ENCODE measurements around the gene RPS26.

DNA sequence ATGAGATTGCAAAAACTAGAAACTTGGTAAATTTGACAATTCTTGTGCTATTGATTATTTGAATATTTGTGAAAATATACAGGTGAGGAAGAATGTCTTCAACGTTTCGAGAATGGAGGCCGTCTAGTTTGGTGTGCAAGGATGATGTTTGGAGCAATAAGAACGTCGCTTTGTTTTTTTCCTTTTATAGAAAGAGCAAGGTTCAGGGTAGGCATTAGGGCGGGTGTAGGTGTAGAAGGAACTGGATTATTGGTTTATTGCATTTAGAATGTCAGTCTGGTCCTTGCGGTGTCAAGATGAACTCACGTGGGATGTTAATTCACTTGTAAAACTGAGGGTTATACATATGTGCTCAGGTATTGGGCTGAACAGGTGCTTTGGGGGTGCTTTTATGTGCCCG, 1.1 kb downstream of the RPS26 start:
- TF ChIP-seq, protein P1, sequence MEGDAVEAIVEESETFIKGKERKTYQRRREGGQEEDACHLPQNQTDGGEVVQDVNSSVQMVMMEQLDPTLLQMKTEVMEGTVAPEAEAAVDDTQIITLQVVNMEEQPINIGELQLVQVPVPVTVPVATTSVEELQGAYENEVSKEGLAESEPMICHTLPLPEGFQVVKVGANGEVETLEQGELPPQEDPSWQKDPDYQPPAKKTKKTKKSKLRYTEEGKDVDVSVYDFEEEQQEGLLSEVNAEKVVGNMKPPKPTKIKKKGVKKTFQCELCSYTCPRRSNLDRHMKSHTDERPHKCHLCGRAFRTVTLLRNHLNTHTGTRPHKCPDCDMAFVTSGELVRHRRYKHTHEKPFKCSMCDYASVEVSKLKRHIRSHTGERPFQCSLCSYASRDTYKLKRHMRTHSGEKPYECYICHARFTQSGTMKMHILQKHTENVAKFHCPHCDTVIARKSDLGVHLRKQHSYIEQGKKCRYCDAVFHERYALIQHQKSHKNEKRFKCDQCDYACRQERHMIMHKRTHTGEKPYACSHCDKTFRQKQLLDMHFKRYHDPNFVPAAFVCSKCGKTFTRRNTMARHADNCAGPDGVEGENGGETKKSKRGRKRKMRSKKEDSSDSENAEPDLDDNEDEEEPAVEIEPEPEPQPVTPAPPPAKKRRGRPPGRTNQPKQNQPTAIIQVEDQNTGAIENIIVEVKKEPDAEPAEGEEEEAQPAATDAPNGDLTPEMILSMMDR (IDR thresholded peaks at IDR 0.05), result peak in 1 of 5 experiments; percentile 28
- TF ChIP-seq POLR2A (IDR thresholded peaks at IDR 0.05), result peak; percentile 79
- TF ChIP-seq EP300 (IDR thresholded peaks at IDR 0.05; ENCODE audit: low read depth), result no peak
